Testis (tissue), 3 donors: Measurements from ENCODE around the gene PBX2. TPM values are rescaled to one million over a fixed set of nuclear protein-coding genes. Genes with fewer than 3 reads are reported as not detected.
A peak's percentile ranks its signal among the peaks of the same experiment; 100 is the strongest.
"Not testable (repeated sequence)": the region's sequence is repeated elsewhere in the genome, so short reads cannot be mapped to it uniquely, and the experiment has no call there.

Experiments used
- DNase-seq: peaks from one replicate; pipeline ENCODE4 v3.0.0-alpha.2; 2019
- H3K27ac ChIP-seq, 2 donors: fragments of 200-600 bp; sonication (generic); one replicate each; pipeline ENCODE4 v1.5.1; 2019
- H3K27me3 ChIP-seq: fragments of 200-600 bp; sonication (generic); one replicate; pipeline ENCODE4 v1.5.1; 2019
- H3K36me3 ChIP-seq: fragments of 200-600 bp; sonication (generic); one replicate; pipeline ENCODE4 v1.5.1; 2017; ENCODE audit warnings: low read depth; ENCODE audit errors: missing control alignments
- H3K4me1 ChIP-seq: fragments of 200-600 bp; sonication (generic); one replicate; pipeline ENCODE4 v1.5.1; 2019
- H3K4me3 ChIP-seq, 2 donors: fragments of 200-600 bp; sonication (generic); one replicate each; pipeline ENCODE4 v1.5.1; 2017 to 2019
- H3K9me3 ChIP-seq: fragments of 200-600 bp; sonication (generic); one replicate; pipeline ENCODE4 v1.5.1; 2017
- POLR2A ChIP-seq: fragments of 450-650 bp; IDR thresholded peaks from one replicate; pipeline ENCODE4 v1.6.1; 2017; ENCODE audit warnings: antibody characterized with exemption, mild to moderate bottlenecking, moderate library complexity
- WGBS, 2 donors: methylation state at CpG; one replicate each; pipeline ENCODE4 v1.1.5; 2018; 5-methylcytosine and 5-hydroxymethylcytosine counted together
- intact Hi-C: fragments of 100-400 bp; cut with DNase I; formaldehyde crosslinking; loops from one replicate; pipeline ENCODE4 v1.15.1; 2023; ENCODE audit warnings: low total_unique reads
- polyA plus RNA-seq: library from polyadenylated mRNA; stranded (reverse); fragments of 350-450 nt; fragmentation: Illumina TruSeq; extraction: RNeasy Lipid Tissue Mini Kit (QIAGEN cat#74804); gene quantifications from one replicate; pipeline ENCODE4 v1.2.3, GENCODE V29; 2014; ENCODE audit warnings: low read depth, low replicate concordance; ENCODE audit not compliant: insufficient read depth
- total RNA-seq, 2 donors: library from RNA; depleted of rRNA; stranded (reverse); fragments of >200 nt; gene quantifications; one replicate each; pipeline ENCODE4 v1.2.3, GENCODE V29; 2016
- TF ChIP-seq, protein P1 (sequence below), 3 experiments: fragments of 450-650 bp in 2 of 3; fragments of 200-600 bp in 1 of 3; sonication (generic) in 1 of 3; IDR thresholded peaks; one replicate each; pipeline ENCODE4 v1.5.1; 2016 to 2019; ENCODE audit warnings: antibody characterized with exemption in 3 of 3, mild to moderate bottlenecking in 2 of 3, moderate library complexity in 1 of 3

The PBX2 gene
- total and polyA plus RNA-seq, 3 donors from 2014 or later = 65.0 to 111 (median 97.9) TPM

DNA sequence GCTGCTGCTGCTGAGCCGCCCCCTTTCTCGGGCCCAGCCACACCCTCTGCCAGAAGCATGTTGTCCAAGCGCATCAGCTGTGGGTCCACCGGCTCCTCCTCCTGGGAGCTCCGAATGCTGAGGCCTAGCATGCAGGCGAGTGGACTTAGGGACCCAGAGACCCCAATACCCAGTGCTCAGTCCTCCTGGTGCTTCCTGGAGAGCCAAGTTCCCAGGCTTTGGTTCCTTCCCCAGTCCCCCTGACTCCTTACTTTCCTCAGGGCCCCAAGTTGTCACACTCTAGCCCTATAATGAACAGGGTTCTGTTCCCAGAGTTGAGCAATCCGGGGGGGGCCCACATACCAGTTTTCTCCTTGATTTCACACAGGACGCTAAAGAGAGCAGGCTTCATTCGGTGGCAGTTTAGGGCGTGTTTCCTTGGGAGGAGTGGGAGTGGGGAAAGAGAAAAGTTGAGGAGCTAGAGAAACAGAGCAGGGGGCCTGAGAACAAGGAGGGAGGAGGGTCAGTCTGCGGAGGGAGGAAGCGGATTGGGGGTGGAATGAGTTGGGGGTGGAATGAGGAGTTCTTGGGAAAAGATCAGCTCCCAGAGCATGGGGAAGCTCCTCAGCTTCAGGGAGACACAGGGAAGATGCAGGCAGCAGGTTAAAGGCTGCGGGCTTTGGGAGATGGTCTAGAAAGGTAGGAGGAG, 1.5 kb downstream of the PBX2 start:
- Histone ChIP-seq H3K36me3 (no peaks in the 10 kb centered on the region), H3K4me1 (peaks cover 32% of the 10 kb centered on the region), H3K27me3 (no peaks in the 10 kb centered on the region), H3K4me3 (peak overlapping the region; percentile 73 to 93), H3K9me3 (no peaks in the 10 kb centered on the region), H3K27ac (peak overlapping the region; percentile 98 to 99)
- TF ChIP-seq POLR2A = no peak
- intact Hi-C loops = no loop called here
- WGBS, 2 donors = 11 to 20% methylated on average over 10 to 13 of the region's 13 CpGs
- no peak for DNase-seq

- intact Hi-C loops, H3K4me3 ChIP-seq, DNase-seq, H3K27me3 ChIP-seq, H3K9me3 ChIP-seq, H3K36me3 ChIP-seq: not testable (repeated sequence)
- WGBS, 2 donors = 61 to 62% methylated on average over 10 to 18 of the region's 18 CpGs
- Histone ChIP-seq H3K4me1 (peaks cover 32% of the 10 kb centered on the region), H3K27ac (peak overlapping the region in 1 of 2 donors; percentile 98)
Measured at GRCh38 chr6:32187725-32188380, 2.1 kb downstream of the PBX2 start.

DNA sequence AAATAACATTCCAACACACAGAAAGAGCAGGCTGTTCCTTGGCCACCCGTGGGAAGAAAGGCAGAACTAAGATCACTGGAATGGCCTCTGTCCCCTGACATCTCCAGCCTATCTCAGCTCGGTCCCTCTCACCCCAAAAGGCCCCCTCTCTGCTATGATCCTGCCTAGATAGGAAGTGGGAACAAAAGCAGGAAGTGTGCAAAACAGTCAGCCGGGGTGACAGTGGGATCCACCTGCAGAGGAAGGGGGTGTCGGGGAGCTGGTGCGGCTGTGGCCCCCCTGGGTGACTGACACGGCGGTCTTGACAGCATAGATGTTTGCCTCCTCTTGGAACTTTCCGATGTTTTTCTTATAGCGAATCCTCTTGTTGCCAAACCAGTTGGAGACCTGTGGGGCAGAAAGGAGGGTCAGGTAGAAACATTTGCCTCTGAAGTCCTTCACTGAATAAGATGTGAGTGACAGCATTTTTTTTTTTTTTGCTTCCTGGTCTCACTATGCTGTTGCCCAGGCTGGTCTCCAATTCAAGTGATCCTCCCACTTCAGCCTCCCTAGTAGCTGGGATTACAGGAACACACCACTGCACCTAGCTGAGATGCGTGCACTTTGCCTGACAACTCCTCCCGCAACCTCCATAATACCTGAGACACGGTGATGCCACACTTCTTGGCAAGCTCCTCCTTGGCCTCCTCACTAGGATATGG, 2.8 kb downstream of the PBX2 start:
- H3K27me3 ChIP-seq = no peaks in the 10 kb centered on the region
- peak overlapping the region; percentile 76 to 84 for H3K27ac ChIP-seq
- no peaks in the 10 kb centered on the region for H3K9me3 ChIP-seq
- TF ChIP-seq, protein P1, sequence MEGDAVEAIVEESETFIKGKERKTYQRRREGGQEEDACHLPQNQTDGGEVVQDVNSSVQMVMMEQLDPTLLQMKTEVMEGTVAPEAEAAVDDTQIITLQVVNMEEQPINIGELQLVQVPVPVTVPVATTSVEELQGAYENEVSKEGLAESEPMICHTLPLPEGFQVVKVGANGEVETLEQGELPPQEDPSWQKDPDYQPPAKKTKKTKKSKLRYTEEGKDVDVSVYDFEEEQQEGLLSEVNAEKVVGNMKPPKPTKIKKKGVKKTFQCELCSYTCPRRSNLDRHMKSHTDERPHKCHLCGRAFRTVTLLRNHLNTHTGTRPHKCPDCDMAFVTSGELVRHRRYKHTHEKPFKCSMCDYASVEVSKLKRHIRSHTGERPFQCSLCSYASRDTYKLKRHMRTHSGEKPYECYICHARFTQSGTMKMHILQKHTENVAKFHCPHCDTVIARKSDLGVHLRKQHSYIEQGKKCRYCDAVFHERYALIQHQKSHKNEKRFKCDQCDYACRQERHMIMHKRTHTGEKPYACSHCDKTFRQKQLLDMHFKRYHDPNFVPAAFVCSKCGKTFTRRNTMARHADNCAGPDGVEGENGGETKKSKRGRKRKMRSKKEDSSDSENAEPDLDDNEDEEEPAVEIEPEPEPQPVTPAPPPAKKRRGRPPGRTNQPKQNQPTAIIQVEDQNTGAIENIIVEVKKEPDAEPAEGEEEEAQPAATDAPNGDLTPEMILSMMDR (IDR thresholded peaks at IDR 0.05) = no peak
- no peak for TF ChIP-seq POLR2A
- WGBS, 2 donors = 67 to 70% methylated on average over 11 to 12 of the region's 12 CpGs
- no peak overlapping the region for H3K4me3 ChIP-seq
- no peak for DNase-seq
- no peaks in the 10 kb centered on the region for H3K36me3 ChIP-seq
- peaks cover 32% of the 10 kb centered on the region for H3K4me1 ChIP-seq
- intact Hi-C loops = no loop called here

GRCh38 chr6:32186151-32186840, 3.7 kb downstream of the PBX2 start:
- H3K27me3 ChIP-seq, DNase-seq, intact Hi-C loops, H3K4me3 ChIP-seq, H3K9me3 ChIP-seq, H3K36me3 ChIP-seq: not testable (repeated sequence)
- 56 to 63% methylated on average over 10 of the region's 10 CpGs for WGBS, 2 donors
- Histone ChIP-seq H3K4me1 (peaks cover 31% of the 10 kb centered on the region), H3K27ac (peak overlapping the region; percentile 76 to 84)

- H3K4me3 ChIP-seq, H3K36me3 ChIP-seq, H3K9me3 ChIP-seq, H3K27me3 ChIP-seq, intact Hi-C loops: not testable (repeated sequence)
- Histone ChIP-seq H3K4me1 (peaks cover 25% of the 10 kb centered on the region), H3K27ac (peak overlapping the region; percentile 76 to 84)
- WGBS, 2 donors = 33 to 39% methylated on average over 11 of the region's 11 CpGs
- DNase-seq = peak; percentile 92
Measured at GRCh38 chr6:32185681-32186131, 4.3 kb downstream of the PBX2 start.

DNA sequence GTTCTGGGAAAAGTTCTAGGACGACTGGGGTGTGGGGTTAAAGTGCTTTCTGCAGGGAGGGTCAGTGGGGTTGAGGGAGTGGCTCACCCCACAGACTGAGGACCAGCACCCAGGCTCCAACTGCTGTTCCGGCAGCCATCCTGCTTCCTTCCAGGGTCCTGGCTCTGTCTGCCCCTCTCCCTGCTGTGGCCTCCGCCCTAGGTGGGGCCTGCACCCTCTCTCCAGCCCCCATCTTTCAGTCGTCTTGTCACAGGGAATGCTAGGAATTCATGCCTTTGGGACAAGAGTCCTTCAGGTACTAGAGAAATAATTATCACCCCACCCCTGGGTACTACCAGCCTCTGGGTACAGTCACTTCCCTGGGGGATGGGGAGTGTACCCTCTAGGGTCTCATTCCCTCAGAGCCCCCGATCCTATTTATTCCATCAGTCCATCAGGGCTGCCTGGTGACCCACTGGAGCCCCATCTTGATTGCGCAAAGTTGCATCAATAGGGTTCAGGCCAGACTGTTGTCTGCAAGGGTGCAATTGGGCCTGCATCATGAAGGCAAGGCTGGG, 5.8 kb downstream of the PBX2 start, which contains the start of gene AGER:
Gene AGER (minus strand): TSS at position 170 of the 557 bp plus-strand sequence. CDS start 31 bp downstream, at position 139.
- Histone ChIP-seq H3K9me3 (no peaks in the 10 kb centered on the region), H3K27ac (peak within 1 kb of the TSS in 1 of 2 donors; percentile 84), H3K4me3 (no peak within 1 kb of the TSS), H3K27me3 (no peaks in the 10 kb centered on the region), H3K4me1 (peaks cover 26% of the 10 kb centered on the region), H3K36me3 (no peaks in the 10 kb centered on the region)
- no peak for DNase-seq
- intact Hi-C loops = no loop called here
- TF ChIP-seq POLR2A = no peak
- TF ChIP-seq, protein P1 (IDR thresholded peaks at IDR 0.05) = no peak
- 74 to 78% methylated on average over 5 to 6 of the region's 6 CpGs for WGBS, 2 donors
